Suprapubic skin (tissue), 3 donors: Measurements from ENCODE around the gene TCF7L2.

Source experiments
- CTCF ChIP-seq, 2 donors: fragments of 200-600 bp in 1 of 2; fragments of 450-650 bp in 1 of 2; sonication (generic) in 1 of 2; IDR thresholded peaks; one replicate each; pipeline ENCODE4 v1.5.1; 2016 to 2019; ENCODE audit warnings: antibody characterized with exemption in 2 of 2, mild to moderate bottlenecking in 1 of 2, moderate library complexity in 1 of 2
- EP300 ChIP-seq: sonication (generic); formaldehyde crosslinking; IDR thresholded peaks from one replicate; pipeline ENCODE4 v1.6.1; 2017; ENCODE audit warnings: antibody characterized with exemption

DNA sequence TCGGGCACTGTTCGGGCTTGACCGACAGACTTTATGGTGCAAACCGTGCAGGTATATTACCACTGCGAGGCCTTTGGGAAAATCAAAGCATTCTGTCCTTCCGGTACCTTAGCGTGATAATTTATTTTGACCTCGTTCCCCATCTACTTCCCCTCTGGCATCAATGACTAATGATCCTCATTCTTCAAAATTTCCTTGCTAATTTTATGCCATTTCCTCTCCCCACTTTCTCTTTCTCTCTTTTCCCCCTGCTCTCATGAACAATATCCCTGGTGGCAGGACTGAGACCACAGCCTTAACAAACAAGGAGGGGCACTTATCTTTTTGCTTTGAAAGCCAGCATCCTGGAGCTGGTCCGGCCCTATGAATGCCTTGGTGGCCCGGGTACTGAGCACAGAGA, 210.6 kb downstream of the TCF7L2 start:
- TF ChIP-seq CTCF (IDR thresholded peaks at IDR 0.05), result no peak
- no peak for TF ChIP-seq EP300
